Endothelial cell of umbilical vein (primary cell): ENCODE data around the gene NMNAT3. TPM values are rescaled to one million over a fixed set of nuclear protein-coding genes. Genes with fewer than 3 reads are reported as not detected.

Experiments used
- BruUV-seq: library from RNA; stranded (reverse); fragments of 400-500 nt; replicated peaks from 2 replicates; lab custom pipeline; 2021; lab: Mats Ljungman, UMichigan
- CTCF ChIA-PET: fragments of 300-600, 350-600 bp; sonication (Branson Sonifier 250); formaldehyde crosslinking; loops from one replicate; lab custom pipeline; 2021; ENCODE audit warnings: antibody characterized with exemption, inconsistent platforms; lab: Charles Lee
- POLR2A ChIA-PET: fragments of 300-600, 350-600 bp; sonication (Branson Sonifier 250); formaldehyde crosslinking; loops from one replicate; lab custom pipeline; 2021; ENCODE audit warnings: antibody characterized with exemption, inconsistent platforms; lab: Charles Lee
- DNase-seq: peaks from one replicate; pipeline ENCODE4 v3.0.0-alpha.2; 2011; ENCODE audit warnings: low read depth, low spot score
- FAIRE-seq: peaks from 2 replicates; lab custom pipeline; 2011; peaks lifted over from hg19 to GRCh38; lab: Jason Lieb, UNC
- H2AFZ ChIP-seq: 2 replicates; pipeline ENCODE4 v1.6.0; 2012; ENCODE audit warnings: low read depth, low read length, control low read depth, inconsistent platforms
- H3K27ac ChIP-seq: 2 replicates; pipeline ENCODE4 v1.5.1; 2011; ENCODE audit warnings: low read depth, mild to moderate bottlenecking, control low read depth, low read length, moderate library complexity; ENCODE audit not compliant: insufficient read depth
- H3K27me3 ChIP-seq, 2 experiments: 2 replicates each; pipeline versions ENCODE4 v1.6.0 to v1.6.1; 2011; ENCODE audit warnings: low read length in 2 of 2, mixed read lengths in 1 of 2; ENCODE audit not compliant: control insufficient read depth in 2 of 2, insufficient read depth in 2 of 2
- H3K36me3 ChIP-seq, 2 experiments: 2 replicates in 1 of 2; 3 replicates in 1 of 2; pipeline ENCODE4 v1.5.1; 2011; ENCODE audit warnings: low read length in 2 of 2, mild to moderate bottlenecking in 1 of 2, moderate library complexity in 1 of 2; ENCODE audit not compliant: control insufficient read depth in 2 of 2, insufficient read depth in 2 of 2; ENCODE audit errors: extremely low read depth in 1 of 2
- H3K4me1 ChIP-seq: 3 replicates; pipeline ENCODE4 v1.5.1; 2011; ENCODE audit warnings: mild to moderate bottlenecking, low read length; ENCODE audit not compliant: control insufficient read depth, insufficient read depth; ENCODE audit errors: extremely low read depth
- H3K4me2 ChIP-seq: 2 replicates; pipeline ENCODE4 v1.6.1; 2011; ENCODE audit warnings: low read length, control low read depth, mixed read lengths; ENCODE audit not compliant: insufficient read depth
- H3K4me3 ChIP-seq, 3 experiments: fragments of 200-600 bp in 1 of 3; sonication (generic), shearing (Covaris generic) in 1 of 3; replicated peaks in 1 of 3; 2 replicates each; pipeline ENCODE4 v1.5.1; 2011 to 2016; ENCODE audit warnings: control low read depth in 3 of 3, low read length in 3 of 3, mild to moderate bottlenecking in 2 of 3, inconsistent platforms in 1 of 3, low read depth in 1 of 3, moderate library complexity in 1 of 3; ENCODE audit not compliant: insufficient read depth in 1 of 3
- H3K79me2 ChIP-seq: 2 replicates; pipeline ENCODE4 v1.6.0; 2012; ENCODE audit warnings: low read length, inconsistent platforms; ENCODE audit not compliant: control insufficient read depth, insufficient read depth
- H3K9ac ChIP-seq: replicated peaks from 2 replicates; pipeline ENCODE3; 2011; ENCODE audit warnings: low read length, control low read depth; ENCODE audit not compliant: insufficient read depth; ENCODE audit errors: extremely low read depth
- H3K9me1 ChIP-seq: replicated peaks from 3 replicates; pipeline ENCODE4 v1.6.0; 2011; ENCODE audit warnings: mild to moderate bottlenecking, low read length; ENCODE audit not compliant: control insufficient read depth, insufficient read depth; ENCODE audit errors: extremely low read depth
- H3K9me3 ChIP-seq: replicated peaks from 2 replicates; pipeline ENCODE4 v1.5.1; 2012; ENCODE audit warnings: low read length, inconsistent platforms; ENCODE audit not compliant: control insufficient read depth, insufficient read depth
- H4K20me1 ChIP-seq: replicated peaks from 2 replicates; pipeline ENCODE3; 2011; ENCODE audit warnings: mild to moderate bottlenecking, low read length; ENCODE audit not compliant: control insufficient read depth, insufficient read depth; ENCODE audit errors: extremely low read depth
- CTCF ChIP-seq, 2 donors: IDR thresholded peaks; 1 replicate in 1 of 2; 2 replicates in 1 of 2; pipeline ENCODE4 v1.5.1; 2011; ENCODE audit warnings: low read length in 2 of 2, mild to moderate bottlenecking in 2 of 2, moderate library complexity in 2 of 2, control low read depth in 1 of 2, inconsistent platforms in 1 of 2, low read depth in 1 of 2; ENCODE audit not compliant: insufficient read depth in 1 of 2; ENCODE audit errors: extremely low read depth in 1 of 2
- EZH2 ChIP-seq: IDR thresholded peaks from 2 replicates; pipeline ENCODE4 v1.6.1; 2012; ENCODE audit warnings: borderline replicate concordance, low read depth, mild to moderate bottlenecking, moderate library complexity, low read length, inconsistent platforms; ENCODE audit not compliant: severe bottlenecking
- FOS ChIP-seq: IDR thresholded peaks from 2 replicates; pipeline ENCODE4 v1.6.1; 2011; ENCODE audit warnings: mild to moderate bottlenecking, low read length, moderate library complexity, borderline replicate concordance; ENCODE audit not compliant: insufficient read depth
- GATA2 ChIP-seq: IDR thresholded peaks from 2 replicates; pipeline ENCODE4 v1.7.0; 2011; ENCODE audit warnings: low read depth, mild to moderate bottlenecking, moderate library complexity, mixed read lengths, low read length; ENCODE audit not compliant: insufficient read length, insufficient read depth
- JUN ChIP-seq: IDR thresholded peaks from 2 replicates; pipeline ENCODE4 v1.6.1; 2011; ENCODE audit warnings: borderline replicate concordance, low read depth; ENCODE audit not compliant: insufficient read length, insufficient read depth
- MAX ChIP-seq: IDR thresholded peaks from 2 replicates; pipeline ENCODE4 v1.6.1; 2011; ENCODE audit not compliant: insufficient read depth, insufficient read length
- MYC ChIP-seq: IDR thresholded peaks from one replicate; pipeline ENCODE4 v1.6.1; 2011; ENCODE audit warnings: mild to moderate bottlenecking, low read depth, low read length
- POLR2A ChIP-seq: IDR thresholded peaks from 2 replicates; pipeline ENCODE4 v1.6.1; 2012; ENCODE audit warnings: low read depth, mild to moderate bottlenecking, control low read depth, low read length
- POLR2AphosphoS5 ChIP-seq: IDR thresholded peaks from 2 replicates; pipeline ENCODE4 v1.6.1; 2012; ENCODE audit warnings: low read depth, mild to moderate bottlenecking, control low read depth, low read length, moderate library complexity; ENCODE audit not compliant: insufficient read depth
- dilution Hi-C: fragments of 300-500 bp; cut with MboI; formaldehyde crosslinking; loops from one replicate; pipeline ENCODE4 v1.15.0; 2019; ENCODE audit warnings: low sequenced_read_pairs; ENCODE audit not compliant: extremely low pct_ligation_motif_present
- intact Hi-C: fragments of 100-400 bp; cut with micrococcal nuclease; formaldehyde crosslinking; loops from one replicate; pipeline ENCODE4 v1.10.0; 2022
- polyA plus RNA-seq, 4 experiments: library from polyadenylated mRNA; depleted of rRNA in 3 of 4; stranded (reverse) in 3 of 4; unstranded in 1 of 4; fragments of >200 nt; gene quantifications; 2 replicates each; pipeline versions ENCODE4 v1.2.1 to v1.2.3, GENCODE V29; 2011 to 2012; ENCODE audit warnings: missing spikeins in 1 of 4
- total RNA-seq: library from RNA; stranded (reverse); gene quantifications from 2 replicates; pipeline ENCODE4 v1.2.3, GENCODE V29; 2021

NMNAT3 gene
- total and polyA plus RNA-seq, 2 donors (not counting 3 experiments of a cell fraction or from before 2014, with no cell fraction given), result 0.59 to 0.60 TPM

GRCh38 chr3:139552632-139553365 is 125.0 kb downstream of the NMNAT3 start:
- Histone ChIP-seq H4K20me1 (no peaks in the 10 kb centered on the region), H3K4me2 (no peak overlapping the region), H3K9me3 (no peaks in the 10 kb centered on the region), H3K27ac (no peak overlapping the region), H3K9me1 (no peaks in the 10 kb centered on the region), H2AFZ (no peak overlapping the region), H3K36me3 (no peaks in the 10 kb centered on the region), H3K9ac (no peak overlapping the region), H3K27me3 (peaks cover 0 to 3% of the 10 kb centered on the region in 2 experiments), H3K4me3 (no peak overlapping the region), H3K4me1 (no peaks in the 10 kb centered on the region), H3K79me2 (no peaks in the 10 kb centered on the region)
- ChIA-PET POLR2A (no interaction called here), CTCF (no interaction called here)
- no peak for DNase-seq
- FAIRE-seq, result no peak
- BruUV-seq, result no TSS peak
- dilution Hi-C loops (no loop called here), intact Hi-C loops (no loop called here)
- TF ChIP-seq POLR2AphosphoS5 (no peak), JUN (no peak), POLR2A (no peak), MAX (no peak), CTCF (IDR thresholded peaks at IDR 0.05; ENCODE audit: extremely low read depth in 1 of 2, insufficient read depth in 1 of 2, low read depth in 1 of 2, low read length in 2 of 2) (no peak), EZH2 (no peak), FOS (no peak), GATA2 (no peak), MYC (no peak)
